Glutamatergic neuron (in vitro differentiated cells): ENCODE measurements around the gene ZNF281. TPM values are rescaled to one million over a fixed set of nuclear protein-coding genes. Genes with fewer than 3 reads are reported as not detected.

Experiments
- DNase-seq: peaks from one replicate; pipeline ENCODE4 v3.0.0; 2022
- H3K27ac Mint-ChIP-seq: one replicate; pipeline ENCODE4 v1.8.0; 2020; ENCODE audit warnings: mild to moderate bottlenecking, mixed read lengths, inconsistent platforms; ENCODE audit not compliant: unreplicated experiment
- H3K27me3 Mint-ChIP-seq: one replicate; pipeline ENCODE4 v1.8.0; 2020; ENCODE audit warnings: mild to moderate bottlenecking, moderate library complexity, mixed read lengths, inconsistent platforms; ENCODE audit not compliant: unreplicated experiment
- H3K36me3 Mint-ChIP-seq: one replicate; pipeline ENCODE4 v1.8.0; 2020; ENCODE audit warnings: mild to moderate bottlenecking, mixed read lengths, inconsistent platforms; ENCODE audit not compliant: unreplicated experiment
- H3K4me1 Mint-ChIP-seq: one replicate; pipeline ENCODE4 v1.8.0; 2020; ENCODE audit warnings: mild to moderate bottlenecking, low read depth, mixed read lengths, inconsistent platforms; ENCODE audit not compliant: unreplicated experiment
- H3K4me3 Mint-ChIP-seq: one replicate; pipeline ENCODE4 v1.8.0; 2020; ENCODE audit warnings: mild to moderate bottlenecking, mixed read lengths, inconsistent platforms; ENCODE audit not compliant: unreplicated experiment
- H3K9me3 Mint-ChIP-seq: one replicate; pipeline ENCODE4 v1.8.0; 2020; ENCODE audit warnings: mild to moderate bottlenecking, moderate library complexity, mixed read lengths, inconsistent platforms; ENCODE audit not compliant: unreplicated experiment
- total RNA-seq: library from RNA; stranded (reverse); fragmentation: NEBNext Ultra II Directional; extraction: Animal tissue kit (Norgen Biotek cat#: 25700); gene quantifications from one replicate; pipeline ENCODE4 v1.2.1, GENCODE V29; 2021; ENCODE audit not compliant: unreplicated experiment
- TF ChIP-seq, protein P1 (sequence below): fragments of 200-600 bp; sonication (generic); IDR thresholded peaks from one replicate; pipeline ENCODE4 v1.5.0; 2021; ENCODE audit not compliant: partially characterized antibody, unreplicated experiment

Gene ZNF281
- total RNA-seq, 1 donor from 2014 or later = 32.2 TPM

GRCh38 chr1:200401708-200402107 is 8.1 kb downstream of the ZNF281 start:
- Mint-ChIP-seq H3K27ac (no peak overlapping the region), H3K27me3 (no peaks in the 10 kb centered on the region), H3K36me3 (peaks cover 5% of the 10 kb centered on the region), H3K4me1 (peaks cover 7% of the 10 kb centered on the region), H3K4me3 (no peak overlapping the region), H3K9me3 (no peaks in the 10 kb centered on the region)
- TF ChIP-seq, protein P1, sequence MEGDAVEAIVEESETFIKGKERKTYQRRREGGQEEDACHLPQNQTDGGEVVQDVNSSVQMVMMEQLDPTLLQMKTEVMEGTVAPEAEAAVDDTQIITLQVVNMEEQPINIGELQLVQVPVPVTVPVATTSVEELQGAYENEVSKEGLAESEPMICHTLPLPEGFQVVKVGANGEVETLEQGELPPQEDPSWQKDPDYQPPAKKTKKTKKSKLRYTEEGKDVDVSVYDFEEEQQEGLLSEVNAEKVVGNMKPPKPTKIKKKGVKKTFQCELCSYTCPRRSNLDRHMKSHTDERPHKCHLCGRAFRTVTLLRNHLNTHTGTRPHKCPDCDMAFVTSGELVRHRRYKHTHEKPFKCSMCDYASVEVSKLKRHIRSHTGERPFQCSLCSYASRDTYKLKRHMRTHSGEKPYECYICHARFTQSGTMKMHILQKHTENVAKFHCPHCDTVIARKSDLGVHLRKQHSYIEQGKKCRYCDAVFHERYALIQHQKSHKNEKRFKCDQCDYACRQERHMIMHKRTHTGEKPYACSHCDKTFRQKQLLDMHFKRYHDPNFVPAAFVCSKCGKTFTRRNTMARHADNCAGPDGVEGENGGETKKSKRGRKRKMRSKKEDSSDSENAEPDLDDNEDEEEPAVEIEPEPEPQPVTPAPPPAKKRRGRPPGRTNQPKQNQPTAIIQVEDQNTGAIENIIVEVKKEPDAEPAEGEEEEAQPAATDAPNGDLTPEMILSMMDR = no peak
- no peak for DNase-seq

DNA sequence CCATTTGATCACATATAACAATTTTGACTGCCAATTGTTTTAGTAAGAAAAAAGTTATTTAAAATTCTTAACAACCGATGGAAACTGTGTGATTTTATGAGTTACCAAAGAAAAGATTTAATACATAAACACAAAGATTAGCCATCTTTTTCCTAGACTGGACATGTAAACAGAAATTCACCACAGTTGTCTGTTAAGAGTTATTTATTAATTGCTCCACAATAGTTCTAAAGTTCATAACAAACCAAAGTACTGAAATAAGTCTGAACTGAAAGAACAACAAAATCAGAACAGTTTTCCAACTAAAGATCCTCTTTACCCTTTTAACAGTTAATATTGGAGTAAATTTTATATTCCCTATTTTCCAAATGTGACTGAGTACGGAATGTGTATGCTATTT is 8.6 kb downstream of the ZNF281 start:
- Mint-ChIP-seq H3K36me3 (peaks cover 2% of the 10 kb centered on the region), H3K27me3 (no peaks in the 10 kb centered on the region), H3K4me1 (peaks cover 6% of the 10 kb centered on the region), H3K27ac (no peak overlapping the region), H3K4me3 (no peak overlapping the region), H3K9me3 (no peaks in the 10 kb centered on the region)
- no peak for DNase-seq
- TF ChIP-seq, protein P1 = no peak

DNA sequence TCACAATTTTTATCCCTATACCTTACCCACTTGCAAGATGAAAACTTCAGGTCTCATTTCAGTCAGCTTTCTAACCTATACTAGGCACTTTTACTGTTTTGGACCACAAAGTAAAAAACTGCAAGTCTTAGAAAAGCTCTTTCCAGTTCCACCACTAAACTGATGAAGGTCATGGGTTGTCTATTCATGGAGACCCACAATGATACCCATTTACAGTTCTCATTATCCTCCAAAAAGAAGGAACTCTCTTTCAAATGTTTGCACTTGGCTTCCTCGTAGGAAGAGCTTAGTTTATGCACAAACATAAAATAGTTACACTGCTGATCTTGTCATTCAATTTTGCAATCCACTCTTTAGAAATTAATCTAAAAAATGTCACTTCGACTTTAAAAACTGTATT is 9.3 kb downstream of the ZNF281 start:
- Mint-ChIP-seq H3K9me3 (no peaks in the 10 kb centered on the region), H3K27me3 (no peaks in the 10 kb centered on the region), H3K27ac (no peak overlapping the region), H3K4me3 (no peak overlapping the region), H3K36me3 (no peaks in the 10 kb centered on the region), H3K4me1 (no peaks in the 10 kb centered on the region)
- DNase-seq = no peak
- TF ChIP-seq, protein P1 = no peak

DNA sequence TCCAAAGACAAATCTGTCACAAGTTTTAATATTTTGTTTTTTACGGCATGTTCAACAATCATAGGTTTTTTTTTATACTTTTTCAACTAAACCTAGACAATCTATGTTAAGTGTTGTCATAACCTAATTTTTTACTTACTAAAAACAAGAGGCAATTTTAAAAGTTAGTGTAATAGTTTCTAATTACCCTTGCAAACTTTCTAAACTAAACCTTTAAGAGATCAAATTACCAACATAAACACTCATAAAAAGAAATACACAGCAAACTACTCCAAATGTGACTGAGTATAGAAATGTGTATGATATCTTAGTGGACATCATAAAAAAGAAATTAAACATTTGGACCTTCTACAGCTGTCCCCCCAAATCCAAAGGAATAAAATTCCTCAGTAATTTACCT is 10.0 kb downstream of the ZNF281 start:
- no peaks in the 10 kb centered on the region for H3K4me1 Mint-ChIP-seq
- no peaks in the 10 kb centered on the region for H3K9me3 Mint-ChIP-seq
- no peak overlapping the region for H3K4me3 Mint-ChIP-seq
- TF ChIP-seq, protein P1 = no peak
- no peak for DNase-seq
- no peaks in the 10 kb centered on the region for H3K36me3 Mint-ChIP-seq
- H3K27me3 Mint-ChIP-seq = no peaks in the 10 kb centered on the region
- H3K27ac Mint-ChIP-seq = no peak overlapping the region

GRCh38 chr1:200398373-200398772 is 11.5 kb downstream of the ZNF281 start:
- Mint-ChIP-seq H3K27ac (no peak overlapping the region), H3K9me3 (no peaks in the 10 kb centered on the region), H3K4me1 (no peaks in the 10 kb centered on the region), H3K36me3 (no peaks in the 10 kb centered on the region), H3K27me3 (no peaks in the 10 kb centered on the region), H3K4me3 (no peak overlapping the region)
- TF ChIP-seq, protein P1 = no peak
- no peak for DNase-seq
